K562 (cell line): Measurements from ENCODE around the gene LEPR. TPM values are rescaled to one million over a fixed set of nuclear protein-coding genes. Genes with fewer than 3 reads are reported as not detected.

Experiments used
- CBX8 ChIP-seq: fragments of 200-600 bp; sonication (generic); IDR thresholded peaks from 2 replicates; pipeline ENCODE4 v1.6.1; 2012; ENCODE audit warnings: borderline replicate concordance, mixed run types, low read depth, mild to moderate bottlenecking, moderate library complexity, mixed read lengths, low read length, control low read depth, inconsistent platforms; ENCODE audit not compliant: poor library complexity, severe bottlenecking; ENCODE audit errors: extremely low read depth
- CXXC5 ChIP-seq: fragments of 250-450 bp; sonication (Bioruptor Pico); IDR thresholded peaks from 2 replicates; pipeline ENCODE4 v1.8.0; 2022; ENCODE audit warnings: inconsistent platforms, mild to moderate bottlenecking, moderate library complexity
- ELF4 ChIP-seq: fragments of 450-650 bp; formaldehyde crosslinking; IDR thresholded peaks from 2 replicates; pipeline ENCODE4 v1.4.0; 2022; ENCODE audit warnings: missing genetic modification characterization
- EP300 ChIP-seq: IDR thresholded peaks from 2 replicates; pipeline ENCODE4 v1.6.1; 2012; ENCODE audit warnings: low read length, improper control_type of control experiment
- FOXK2 ChIP-seq, 2 experiments: fragments of 450-650 bp; IDR thresholded peaks in 1 of 2; conservative IDR thresholded peaks in 1 of 2; 2 replicates each; pipeline ENCODE4 v1.6.1; 2016; ENCODE audit warnings: low read depth in 2 of 2, mild to moderate bottlenecking in 1 of 2
- HDGF ChIP-seq: fragments of 450-650 bp; IDR thresholded peaks from 2 replicates; pipeline ENCODE4 v1.6.1; 2016
- IRF9 ChIP-seq: fragments of 450-650 bp; IDR thresholded peaks from 2 replicates; pipeline ENCODE4 v1.6.1; 2016; ENCODE audit warnings: missing biosample characterization, missing genetic modification characterization
- MAZ ChIP-seq, 2 experiments: fragments of 450-650 bp in 1 of 2; sonication (generic) in 1 of 2; formaldehyde crosslinking; IDR thresholded peaks in 1 of 2; conservative IDR thresholded peaks in 1 of 2; 2 replicates each; pipeline versions ENCODE4 v1.4.0 to v1.5.0; 2020; ENCODE audit warnings: mild to moderate bottlenecking in 1 of 2, missing genetic modification reagents in 1 of 2
- MBD2 ChIP-seq: sonication (generic); IDR thresholded peaks from 2 replicates; pipeline ENCODE4 v1.6.1; 2016; ENCODE audit warnings: low read depth, borderline replicate concordance
- MTF1 ChIP-seq: fragments of 250-450 bp; sonication (Bioruptor Pico); IDR thresholded peaks from 2 replicates; pipeline ENCODE4 v1.9.0; 2021; ENCODE audit warnings: moderate library complexity, mild to moderate bottlenecking, inconsistent platforms, borderline replicate concordance
- MXI1 ChIP-seq: IDR thresholded peaks from 2 replicates; pipeline ENCODE4 v1.6.1; 2011; ENCODE audit warnings: low read depth, mild to moderate bottlenecking, improper control_type of control experiment, low read length
- OTX1 ChIP-seq: fragments of 450-650 bp; formaldehyde crosslinking; IDR thresholded peaks from 2 replicates; pipeline ENCODE4 v1.4.0; 2022; ENCODE audit warnings: mild to moderate bottlenecking
- RBM39 ChIP-seq: fragments of 200-400 bp; formaldehyde crosslinking; optimal IDR thresholded peaks from 2 replicates; pipeline ENCODE3; 2018; ENCODE audit warnings: low read depth, low read length
- RFX5 ChIP-seq: IDR thresholded peaks from 2 replicates; pipeline ENCODE4 v1.6.1; 2011; ENCODE audit warnings: low read depth, mild to moderate bottlenecking, improper control_type of control experiment, low read length
- RUNX1 ChIP-seq: sonication (generic); IDR thresholded peaks from 2 replicates; pipeline ENCODE4 v1.6.1; 2016; ENCODE audit warnings: antibody characterized with exemption, low read depth
- SAFB ChIP-seq: fragments of 200-400 bp; formaldehyde crosslinking; IDR thresholded peaks from 2 replicates; pipeline ENCODE4 v1.6.1; 2017; ENCODE audit warnings: low read depth, low read length, borderline replicate concordance
- SMARCA4 ChIP-seq: fragments of 450-650 bp; IDR thresholded peaks from 2 replicates; pipeline ENCODE4 v1.6.1; 2016
- SP1 ChIP-seq: sonication (generic); formaldehyde crosslinking; IDR thresholded peaks from 2 replicates; pipeline ENCODE4 v1.8.1; 2022; ENCODE audit warnings: mild to moderate bottlenecking, missing genetic modification reagents
- SRSF1 ChIP-seq: fragments of 200-400 bp; formaldehyde crosslinking; IDR thresholded peaks from 2 replicates; pipeline ENCODE4 v1.6.1; 2017; ENCODE audit warnings: mild to moderate bottlenecking, low read depth, low read length, moderate library complexity
- TAL1 ChIP-seq: fragments of 450-650 bp; IDR thresholded peaks from 2 replicates; pipeline ENCODE4 v1.6.1; 2016; ENCODE audit warnings: mild to moderate bottlenecking
- ZFPM2 ChIP-seq: fragments of 250-450 bp; sonication (Bioruptor Pico); IDR thresholded peaks from 2 replicates; pipeline ENCODE4 v1.5.1; 2022; ENCODE audit warnings: mild to moderate bottlenecking
- ZFX ChIP-seq: sonication (generic); formaldehyde crosslinking; IDR thresholded peaks from 2 replicates; pipeline ENCODE4 v1.8.0; 2022; ENCODE audit warnings: mild to moderate bottlenecking, missing genetic modification reagents, moderate library complexity
- ZNF23 ChIP-seq: fragments of 250-450 bp; sonication (Bioruptor Pico); IDR thresholded peaks from 2 replicates; pipeline ENCODE4 v1.4.0; 2020; ENCODE audit warnings: mild to moderate bottlenecking
- ZNF586 ChIP-seq: fragments of 450-650 bp; formaldehyde crosslinking; conservative IDR thresholded peaks from 2 replicates; pipeline ENCODE4 v1.4.0; 2020; ENCODE audit warnings: mild to moderate bottlenecking, moderate library complexity
- polyA plus RNA-seq, 8 experiments: library from polyadenylated mRNA; depleted of rRNA in 4 of 8; stranded (reverse) in 5 of 8; unstranded in 3 of 8; fragments of >200 nt; fragmentation: Nextera tagmentation in 2 of 8; fragmentation: Illumina TruSeq in 1 of 8; extraction: Ambion mirVana in 2 of 8; extraction: Trizol in 1 of 8; gene quantifications; 2 replicates each; pipeline versions ENCODE4 v1.2.1 to v1.2.3, GENCODE V29; 2011 to 2014; ENCODE audit warnings: inconsistent platforms in 1 of 8, missing spikeins in 1 of 8
- total RNA-seq, 7 experiments: library from RNA; depleted of rRNA in 6 of 7; stranded (reverse); fragments of >200 nt in 6 of 7; fragmentation: Illumina TruSeq in 2 of 7; extraction: Trizol in 2 of 7; gene quantifications; 2 replicates each; pipeline versions ENCODE4 v1.2.1 to v1.2.3, GENCODE V29; 2011 to 2021; ENCODE audit warnings: low replicate concordance in 1 of 7
- TF ChIP-seq, protein P1 (sequence below): fragments of 450-650 bp; IDR thresholded peaks from 2 replicates; pipeline ENCODE4 v1.6.1; 2014; ENCODE audit warnings: low read depth, mild to moderate bottlenecking, moderate library complexity, borderline replicate concordance
- TF ChIP-seq, protein P2 (sequence below): fragments of 250-450 bp; sonication (Bioruptor Pico); IDR thresholded peaks from 2 replicates; pipeline ENCODE4 v1.8.0; 2022; ENCODE audit warnings: inconsistent platforms

Gene LEPR
- total and polyA plus RNA-seq, 9 of the 15 experiments (the other 6 are each of a cell fraction or from before 2014, with no cell fraction given): 12.2 to 111 (median 43.1) TPM

DNA sequence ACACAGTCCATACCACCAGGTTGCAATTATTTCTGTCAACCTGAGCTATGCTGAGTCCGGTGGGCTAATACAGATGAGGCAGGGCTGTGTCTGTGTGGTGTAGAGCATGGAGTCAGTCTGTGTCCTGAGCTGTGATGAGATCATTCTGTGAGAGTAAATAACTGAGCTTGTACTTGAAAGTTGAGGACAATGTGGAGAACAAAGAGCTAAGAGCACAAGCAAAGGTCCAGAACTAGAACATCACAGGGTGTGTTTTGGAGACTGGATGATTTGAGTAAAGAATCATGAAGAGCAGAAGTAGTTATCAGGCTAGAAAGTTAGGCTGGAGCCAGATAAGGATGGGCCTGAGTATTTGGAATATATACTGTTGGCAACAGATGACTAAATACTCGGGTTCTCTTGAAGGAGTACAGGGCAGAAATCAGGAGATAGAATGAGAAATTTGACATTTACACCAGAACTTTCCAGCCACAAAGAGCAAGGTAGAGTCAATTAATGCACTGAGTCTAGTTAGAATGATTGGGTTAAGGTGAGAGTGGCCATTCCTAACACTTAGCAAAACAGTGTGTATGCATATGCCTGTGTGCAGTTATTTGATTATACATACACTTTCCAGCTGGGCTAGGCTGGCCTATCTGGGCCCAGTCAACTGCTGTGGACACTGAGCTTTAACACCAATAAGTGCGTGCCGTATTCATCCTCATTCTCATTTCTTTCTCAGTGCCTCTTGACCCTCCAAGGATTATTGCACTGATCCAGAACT lies 48.8 kb downstream of the LEPR start (continued):
- TF ChIP-seq MAZ (CRISPR knock-in tag; conservative IDR thresholded peaks at IDR 0.05 in 1 of 2, IDR thresholded peaks at IDR 0.05 in 1 of 2) (0 out of 4 replicates have a peak, but pooled peaks of 1 of the 2 experiments have one; percentile 15), CXXC5 (peak; percentile 50; the same call in 1 of the 2 replicates), SMARCA4 (peak; percentile 48; the same call in 1 of the 2 replicates), SP1 (CRISPR knock-in tag) (0 out of 2 replicates have a peak, but pooled peaks have one; percentile 18), ZFPM2 (CRISPR knock-in tag) (no peak), ZNF586 (no peak), RUNX1 (no peak), ELF4 (no peak), RFX5 (peak; percentile 89), RBM39 (no peak), ZNF23 (no peak), ZFX (CRISPR knock-in tag) (peak; percentile 54), CBX8 (no peak), TAL1 (peak; percentile 64), SRSF1 (no peak), FOXK2 (conservative IDR thresholded peaks at IDR 0.05 in 1 of 2, IDR thresholded peaks at IDR 0.05 in 1 of 2; ENCODE audit: low read depth in 2 of 2) (peak in 1 of 2 experiments; percentile 16; a peak in 1 of 4 replicates), MBD2 (0 out of 2 replicates have a peak, but pooled peaks have one; percentile 7), MTF1 (CRISPR knock-in tag) (no peak), IRF9 (no peak), SAFB (no peak), HDGF (no peak), EP300 (no peak), OTX1 (CRISPR knock-in tag) (no peak), MXI1 (no peak)
- TF ChIP-seq, protein P1, sequence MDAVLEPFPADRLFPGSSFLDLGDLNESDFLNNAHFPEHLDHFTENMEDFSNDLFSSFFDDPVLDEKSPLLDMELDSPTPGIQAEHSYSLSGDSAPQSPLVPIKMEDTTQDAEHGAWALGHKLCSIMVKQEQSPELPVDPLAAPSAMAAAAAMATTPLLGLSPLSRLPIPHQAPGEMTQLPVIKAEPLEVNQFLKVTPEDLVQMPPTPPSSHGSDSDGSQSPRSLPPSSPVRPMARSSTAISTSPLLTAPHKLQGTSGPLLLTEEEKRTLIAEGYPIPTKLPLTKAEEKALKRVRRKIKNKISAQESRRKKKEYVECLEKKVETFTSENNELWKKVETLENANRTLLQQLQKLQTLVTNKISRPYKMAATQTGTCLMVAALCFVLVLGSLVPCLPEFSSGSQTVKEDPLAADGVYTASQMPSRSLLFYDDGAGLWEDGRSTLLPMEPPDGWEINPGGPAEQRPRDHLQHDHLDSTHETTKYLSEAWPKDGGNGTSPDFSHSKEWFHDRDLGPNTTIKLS: 0 out of 2 replicates have a peak, but pooled peaks have one; percentile 41
- TF ChIP-seq, protein P2, sequence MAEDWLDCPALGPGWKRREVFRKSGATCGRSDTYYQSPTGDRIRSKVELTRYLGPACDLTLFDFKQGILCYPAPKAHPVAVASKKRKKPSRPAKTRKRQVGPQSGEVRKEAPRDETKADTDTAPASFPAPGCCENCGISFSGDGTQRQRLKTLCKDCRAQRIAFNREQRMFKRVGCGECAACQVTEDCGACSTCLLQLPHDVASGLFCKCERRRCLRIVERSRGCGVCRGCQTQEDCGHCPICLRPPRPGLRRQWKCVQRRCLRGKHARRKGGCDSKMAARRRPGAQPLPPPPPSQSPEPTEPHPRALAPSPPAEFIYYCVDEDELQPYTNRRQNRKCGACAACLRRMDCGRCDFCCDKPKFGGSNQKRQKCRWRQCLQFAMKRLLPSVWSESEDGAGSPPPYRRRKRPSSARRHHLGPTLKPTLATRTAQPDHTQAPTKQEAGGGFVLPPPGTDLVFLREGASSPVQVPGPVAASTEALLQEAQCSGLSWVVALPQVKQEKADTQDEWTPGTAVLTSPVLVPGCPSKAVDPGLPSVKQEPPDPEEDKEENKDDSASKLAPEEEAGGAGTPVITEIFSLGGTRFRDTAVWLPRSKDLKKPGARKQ (CRISPR knock-in tag): no peak
